GM18508 (cell line): ENCODE results near the gene CER1.
"Not testable (repeated sequence)": the region's sequence is repeated elsewhere in the genome, so short reads cannot be mapped to it uniquely, and the experiment has no call there.

Experiments
- ATAC-seq: cut with Tn5 transposase; IDR thresholded peaks from one replicate; pipeline ENCODE4 v1.9.1; 2021; ENCODE audit warnings: moderate number of reproducible peaks; ENCODE audit not compliant: insufficient read depth, unreplicated experiment

Gene CER1

GRCh38 chr9:14719231-14719923 lies 3.2 kb downstream of the CER1 start:
- no peak for ATAC-seq

GRCh38 chr9:14715102-14715501 lies 7.4 kb downstream of the CER1 start:
- no peak for ATAC-seq

- ATAC-seq, result no peak
These were observed 9.3 kb downstream of the CER1 start for GRCh38 chr9:14713187-14713767.

GRCh38 chr9:14710804-14711203 lies 11.7 kb downstream of the CER1 start:
- ATAC-seq, result no peak

- ATAC-seq, result no peak
These were observed 15.9 kb downstream of the CER1 start for GRCh38 chr9:14706530-14707140.

- ATAC-seq, result no peak
These were observed 17.5 kb downstream of the CER1 start for GRCh38 chr9:14705079-14705478.

- ATAC-seq, result no peak
These were observed 18.3 kb downstream of the CER1 start for GRCh38 chr9:14704281-14704680.

- ATAC-seq, result no peak
These were observed 20.3 kb downstream of the CER1 start for GRCh38 chr9:14702200-14702720.

GRCh38 chr9:14693251-14693861 lies 29.2 kb downstream of the CER1 start, which contains the start of gene ZDHHC21:
ZDHHC21 (minus strand) TSS chr9:14693432; CDS start chr9:14674340, 19,092 bp downstream.
- ATAC-seq, result peak; percentile 66

GRCh38 chr9:14692470-14693250 lies 29.9 kb downstream of the CER1 start:
- ATAC-seq, result peak; percentile 24

- no peak for ATAC-seq
These were observed 31.4 kb downstream of the CER1 start for GRCh38 chr9:14690948-14691730.

GRCh38 chr9:14687042-14687719 lies 35.4 kb downstream of the CER1 start:
- ATAC-seq, result no peak

- ATAC-seq, result no peak
These were observed 36.4 kb downstream of the CER1 start for GRCh38 chr9:14686168-14686567.

GRCh38 chr9:14682616-14683015 lies 39.9 kb downstream of the CER1 start:
- not testable (repeated sequence) for ATAC-seq

GRCh38 chr9:14678776-14679175 lies 43.8 kb downstream of the CER1 start:
- no peak for ATAC-seq

- ATAC-seq, result no peak
These were observed 44.7 kb downstream of the CER1 start for GRCh38 chr9:14677872-14678271.

GRCh38 chr9:14677396-14677795 lies 45.1 kb downstream of the CER1 start:
- ATAC-seq, result no peak

GRCh38 chr9:14674630-14675029 lies 47.9 kb downstream of the CER1 start:
- ATAC-seq, result no peak

GRCh38 chr9:14671377-14671776 lies 51.2 kb downstream of the CER1 start:
- ATAC-seq, result no peak
